Activated T-cell treated with anti-CD3 and anti-CD28 coated beads, Interleukin-2, amount 50 U/mL, for 4 hours (primary cell): Measurements from ENCODE around the gene CYP2S1. TPM values are rescaled to one million over a fixed set of nuclear protein-coding genes. Genes with fewer than 3 reads are reported as not detected.
"Not testable (repeated sequence)": the region's sequence is repeated elsewhere in the genome, so short reads cannot be mapped to it uniquely, and the experiment has no call there.

Experiments used
- ATAC-seq, 2 donors: fragments of 200-7000 bp; cut with Tn5 transposase; one replicate each; pipeline ENCODE4 v1.10.0; 2021
- DNase-seq: peaks from one replicate; pipeline ENCODE4 v3.0.0-alpha.2; 2020
- H3K27me3 Mint-ChIP-seq: one replicate; pipeline ENCODE4 v1.8.0; 2021; ENCODE audit warnings: low read depth, mixed read lengths
- H3K36me3 Mint-ChIP-seq: one replicate; pipeline ENCODE4 v1.8.0; 2022; ENCODE audit warnings: mixed read lengths; ENCODE audit not compliant: insufficient read depth
- H3K4me1 Mint-ChIP-seq: one replicate; pipeline ENCODE4 v1.8.0; 2021; ENCODE audit warnings: low read depth, mixed read lengths
- H3K4me3 Mint-ChIP-seq: one replicate; pipeline ENCODE4 v1.8.0; 2021; ENCODE audit warnings: mild to moderate bottlenecking, moderate library complexity, mixed read lengths
- H3K9me3 Mint-ChIP-seq: one replicate; pipeline ENCODE4 v1.8.0; 2021; ENCODE audit warnings: mixed read lengths
- total RNA-seq, 3 donors: library from RNA; stranded (reverse); gene quantifications; one replicate each; pipeline ENCODE4 v1.2.1, GENCODE V29; 2021

CYP2S1 gene, protein sequence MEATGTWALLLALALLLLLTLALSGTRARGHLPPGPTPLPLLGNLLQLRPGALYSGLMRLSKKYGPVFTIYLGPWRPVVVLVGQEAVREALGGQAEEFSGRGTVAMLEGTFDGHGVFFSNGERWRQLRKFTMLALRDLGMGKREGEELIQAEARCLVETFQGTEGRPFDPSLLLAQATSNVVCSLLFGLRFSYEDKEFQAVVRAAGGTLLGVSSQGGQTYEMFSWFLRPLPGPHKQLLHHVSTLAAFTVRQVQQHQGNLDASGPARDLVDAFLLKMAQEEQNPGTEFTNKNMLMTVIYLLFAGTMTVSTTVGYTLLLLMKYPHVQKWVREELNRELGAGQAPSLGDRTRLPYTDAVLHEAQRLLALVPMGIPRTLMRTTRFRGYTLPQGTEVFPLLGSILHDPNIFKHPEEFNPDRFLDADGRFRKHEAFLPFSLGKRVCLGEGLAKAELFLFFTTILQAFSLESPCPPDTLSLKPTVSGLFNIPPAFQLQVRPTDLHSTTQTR
- under 1 TPM; 0.24 to 0.30 (median 0.27) TPM for total RNA-seq

GRCh38 chr19:41192574-41193429 is at the start of gene CYP2S1:
CYP2S1 (plus strand) TSS chr19:41193219; CDS start chr19:41193265, 46 bp downstream.
- peaks cover 57% of the 10 kb centered on the region for H3K27me3 Mint-ChIP-seq
- H3K9me3 Mint-ChIP-seq: no peaks in the 10 kb centered on the region
- DNase-seq (no peak), ATAC-seq (peak; percentile 68 to 82)
- H3K4me3 Mint-ChIP-seq: no peak within 1 kb of the TSS
- peaks cover 11% of the 10 kb centered on the region for H3K4me1 Mint-ChIP-seq
- no peaks in the 10 kb centered on the region for H3K36me3 Mint-ChIP-seq

GRCh38 chr19:41144403-41144802 is 48.6 kb upstream of the CYP2S1 start:
- DNase-seq: peak; percentile 87
- H3K27me3 Mint-ChIP-seq: peaks cover 18% of the 10 kb centered on the region
- peaks cover 2% of the 10 kb centered on the region for H3K4me1 Mint-ChIP-seq
- H3K4me3 Mint-ChIP-seq: no peak overlapping the region
- peak; percentile 86 to 94 for ATAC-seq
- H3K9me3 Mint-ChIP-seq: no peaks in the 10 kb centered on the region
- H3K36me3 Mint-ChIP-seq: no peaks in the 10 kb centered on the region

- Mint-ChIP-seq H3K9me3 (no peaks in the 10 kb centered on the region), H3K36me3 (no peaks in the 10 kb centered on the region), H3K27me3 (peaks cover 21% of the 10 kb centered on the region), H3K4me1 (no peaks in the 10 kb centered on the region), H3K4me3 (no peak overlapping the region)
- no peak for ATAC-seq
- DNase-seq: no peak
Observed at GRCh38 chr19:41149831-41150230, 43.2 kb upstream of the CYP2S1 start.

- H3K36me3 Mint-ChIP-seq, H3K9me3 Mint-ChIP-seq, DNase-seq, H3K4me1 Mint-ChIP-seq, ATAC-seq, H3K4me3 Mint-ChIP-seq: not testable (repeated sequence)
- peaks cover 14% of the 10 kb centered on the region for H3K27me3 Mint-ChIP-seq
Observed at GRCh38 chr19:41150986-41151385, 42.0 kb upstream of the CYP2S1 start.

GRCh38 chr19:41154060-41154459 is 39.0 kb upstream of the CYP2S1 start:
- Mint-ChIP-seq H3K27me3 (peaks cover 4% of the 10 kb centered on the region), H3K4me1 (no peaks in the 10 kb centered on the region), H3K4me3 (no peak overlapping the region), H3K9me3 (no peaks in the 10 kb centered on the region), H3K36me3 (no peaks in the 10 kb centered on the region)
- ATAC-seq (no peak), DNase-seq (no peak)

DNA sequence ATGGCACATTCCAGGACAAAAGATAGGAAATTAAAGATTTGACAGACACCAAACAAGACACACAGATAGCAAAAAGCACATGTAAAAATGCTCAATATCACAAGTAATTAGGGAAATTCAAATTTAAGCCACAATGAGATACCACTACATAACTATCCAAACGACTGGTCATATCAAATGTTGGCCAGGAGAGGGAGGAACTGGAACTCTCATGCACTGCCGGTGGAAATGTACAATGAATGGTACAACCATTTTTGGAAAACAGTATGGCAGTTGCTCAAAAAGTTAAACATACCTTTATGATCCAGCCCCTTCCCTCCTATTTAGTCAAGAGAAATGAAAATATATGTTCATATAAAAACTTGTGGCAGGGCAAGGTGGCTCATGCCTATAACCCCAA is 36.8 kb upstream of the CYP2S1 start:
- Mint-ChIP-seq H3K27me3 (no peaks in the 10 kb centered on the region), H3K4me3 (no peak overlapping the region), H3K36me3 (no peaks in the 10 kb centered on the region), H3K9me3 (no peaks in the 10 kb centered on the region), H3K4me1 (no peaks in the 10 kb centered on the region)
- DNase-seq: no peak
- no peak for ATAC-seq

DNA sequence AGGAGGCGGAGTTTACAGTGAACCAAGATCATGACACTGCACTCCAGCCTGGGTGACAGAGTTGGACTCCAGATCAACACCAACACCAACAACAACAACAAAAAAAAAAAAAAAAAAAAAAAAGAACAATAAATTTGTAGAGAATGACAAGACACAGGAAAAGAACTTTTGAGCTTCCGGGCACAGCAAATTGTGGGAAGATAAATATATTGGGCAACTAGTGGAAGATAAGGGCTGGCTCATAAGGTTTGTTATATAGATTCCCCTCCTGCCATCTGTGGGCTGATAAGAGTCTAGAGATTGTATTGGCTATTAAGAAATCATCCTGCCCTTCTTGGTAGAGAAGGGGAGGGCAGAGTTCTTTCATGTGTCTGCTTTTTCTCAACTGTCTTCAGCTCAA is 33.1 kb upstream of the CYP2S1 start:
- Mint-ChIP-seq H3K4me1 (no peaks in the 10 kb centered on the region), H3K9me3 (no peaks in the 10 kb centered on the region), H3K36me3 (no peaks in the 10 kb centered on the region), H3K27me3 (no peaks in the 10 kb centered on the region), H3K4me3 (no peak overlapping the region)
- DNase-seq (no peak), ATAC-seq (no peak)

DNA sequence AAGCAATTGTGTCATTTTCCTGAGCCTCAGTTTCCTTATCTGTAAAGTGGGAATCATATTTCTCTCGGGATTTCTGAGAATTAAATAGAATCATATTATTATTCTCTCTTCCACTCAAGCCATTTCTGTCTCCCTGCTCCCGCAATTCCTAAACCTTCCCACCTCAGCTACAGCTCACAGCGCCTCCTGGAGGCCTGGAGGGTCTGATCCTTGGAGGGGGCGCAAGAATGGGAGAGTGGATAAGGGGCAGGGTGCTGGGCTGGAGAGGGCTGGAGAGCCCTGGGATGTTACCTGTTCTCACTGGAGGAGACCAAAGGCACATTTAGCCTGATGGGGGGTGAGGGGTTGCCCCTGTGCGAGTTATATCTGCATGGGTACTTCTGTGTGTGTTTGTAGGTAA is 31.1 kb upstream of the CYP2S1 start:
- Mint-ChIP-seq H3K9me3 (no peaks in the 10 kb centered on the region), H3K4me3 (no peak overlapping the region), H3K27me3 (no peaks in the 10 kb centered on the region), H3K4me1 (no peaks in the 10 kb centered on the region), H3K36me3 (no peaks in the 10 kb centered on the region)
- no peak for DNase-seq
- no peak for ATAC-seq

DNA sequence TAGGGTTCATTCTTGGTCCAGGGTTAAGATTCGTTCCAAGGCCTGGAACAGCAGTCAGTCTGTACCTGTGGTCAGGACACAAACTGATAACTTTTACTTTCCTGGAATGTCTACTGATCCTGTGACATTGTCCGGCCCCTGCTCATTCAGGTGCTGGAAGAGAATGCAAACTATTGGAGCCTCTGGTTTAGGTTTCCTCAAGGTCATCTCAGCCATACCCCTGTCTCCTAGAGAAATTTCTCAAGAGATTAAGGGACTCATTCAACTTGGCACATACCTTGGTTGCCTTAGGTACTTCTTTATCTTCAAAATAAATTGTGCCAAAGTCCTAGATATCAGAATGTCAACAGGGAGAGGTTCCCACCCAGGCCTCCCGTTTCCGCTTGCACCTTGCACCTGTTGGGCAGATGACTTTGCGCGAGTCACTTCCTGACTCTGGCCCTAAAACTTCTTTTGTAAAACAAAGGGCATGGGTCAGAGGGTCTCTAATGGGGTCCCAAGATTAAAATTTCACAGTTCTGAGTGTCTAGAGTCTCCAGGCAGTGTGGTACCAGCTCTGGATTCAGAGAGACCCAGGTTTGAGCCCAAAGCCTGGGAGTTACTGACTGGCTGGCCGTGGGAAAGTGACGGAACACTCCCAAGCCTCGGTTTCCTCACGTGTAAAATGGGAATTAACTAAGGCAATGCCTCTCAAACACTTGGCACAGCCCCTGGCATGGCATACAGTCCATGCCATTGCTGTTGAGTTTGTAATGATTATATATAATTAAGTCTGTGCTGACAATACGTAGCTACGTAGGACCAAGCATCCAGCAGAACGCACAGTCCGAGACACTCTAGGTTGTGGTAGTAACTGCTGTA is 25.8 kb upstream of the CYP2S1 start:
- DNase-seq: no peak
- Mint-ChIP-seq H3K4me1 (no peaks in the 10 kb centered on the region), H3K36me3 (no peaks in the 10 kb centered on the region), H3K27me3 (no peaks in the 10 kb centered on the region), H3K9me3 (no peaks in the 10 kb centered on the region), H3K4me3 (no peak overlapping the region)
- no peak for ATAC-seq

DNA sequence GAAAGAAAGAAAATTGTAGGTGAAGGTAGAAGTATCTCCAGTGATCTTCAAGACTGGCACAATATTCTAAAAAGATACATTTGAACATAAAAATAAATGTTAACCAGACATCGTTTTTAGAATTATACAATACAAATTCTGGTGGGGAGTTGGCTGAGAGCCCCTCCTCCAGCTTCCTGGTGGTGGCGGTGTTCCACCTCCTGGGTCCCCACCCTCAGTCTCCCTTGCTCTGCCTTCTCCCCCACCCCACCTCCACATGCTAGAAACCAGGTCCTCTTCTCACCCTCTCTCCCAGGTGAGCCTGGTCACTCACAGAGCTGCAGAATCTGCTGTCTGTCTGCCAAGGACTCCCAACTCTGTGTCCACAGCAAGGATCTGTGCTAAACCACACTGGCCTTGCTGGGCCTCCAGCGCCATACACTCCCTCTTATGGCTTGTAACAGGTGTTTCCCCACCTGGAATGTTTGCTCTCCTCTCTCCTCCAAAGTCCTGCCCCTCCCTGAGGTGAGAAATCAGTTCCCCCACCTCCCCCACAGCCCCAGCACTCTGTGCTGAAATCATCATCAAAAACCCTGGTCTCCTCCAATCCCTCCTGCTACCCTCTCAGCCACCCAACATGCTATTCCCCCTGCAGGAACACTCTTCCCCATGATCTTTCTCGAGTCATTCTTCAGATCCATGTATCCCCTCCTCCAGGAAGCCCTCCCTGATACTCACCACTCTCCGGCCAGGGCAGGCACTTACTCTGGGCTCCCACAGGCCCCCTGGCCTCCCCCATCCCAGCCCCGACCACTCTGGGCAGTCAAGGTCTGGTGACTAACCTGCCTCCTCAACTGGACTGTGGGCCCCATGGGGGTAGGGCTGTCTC is 20.5 kb upstream of the CYP2S1 start:
- Mint-ChIP-seq H3K4me3 (no peak overlapping the region), H3K4me1 (peaks cover 9% of the 10 kb centered on the region), H3K9me3 (no peaks in the 10 kb centered on the region), H3K36me3 (no peaks in the 10 kb centered on the region), H3K27me3 (no peaks in the 10 kb centered on the region)
- ATAC-seq (no peak), DNase-seq (no peak)

DNA sequence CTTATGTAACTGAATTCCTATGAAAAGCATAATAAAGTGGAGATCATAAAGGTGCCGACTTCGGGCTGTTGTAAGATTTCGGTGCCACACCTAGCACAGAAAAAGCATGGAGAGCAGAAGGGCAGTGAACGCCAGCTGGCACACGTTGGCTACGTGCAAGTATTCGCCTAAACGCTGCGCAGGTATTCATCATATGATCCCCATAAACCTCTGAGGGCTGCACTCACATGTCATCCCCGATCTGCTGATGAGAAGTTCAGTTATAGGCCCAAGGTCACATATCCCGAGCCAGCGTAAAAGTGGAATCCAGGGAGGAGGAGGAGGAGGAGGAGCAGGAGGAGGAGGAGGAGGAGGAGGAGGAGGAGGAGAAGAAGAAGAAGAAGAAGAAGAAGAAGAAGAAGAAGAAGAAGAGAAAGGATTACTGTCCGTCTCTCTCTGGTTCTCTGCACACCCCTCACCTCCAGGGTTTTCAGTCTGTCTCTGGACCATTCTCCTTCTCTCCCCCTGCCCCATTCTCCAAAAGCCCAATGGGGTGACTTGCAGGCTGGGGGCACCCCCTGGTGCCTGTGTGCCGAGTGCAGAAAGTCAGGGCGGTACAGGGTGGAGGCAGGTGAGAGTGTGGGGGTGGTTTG is 18.6 kb upstream of the CYP2S1 start:
- H3K27me3 Mint-ChIP-seq: no peaks in the 10 kb centered on the region
- no peak for DNase-seq
- H3K4me1 Mint-ChIP-seq: peaks cover 9% of the 10 kb centered on the region
- no peak for ATAC-seq
- H3K4me3 Mint-ChIP-seq: no peak overlapping the region
- no peaks in the 10 kb centered on the region for H3K9me3 Mint-ChIP-seq
- no peaks in the 10 kb centered on the region for H3K36me3 Mint-ChIP-seq

DNA sequence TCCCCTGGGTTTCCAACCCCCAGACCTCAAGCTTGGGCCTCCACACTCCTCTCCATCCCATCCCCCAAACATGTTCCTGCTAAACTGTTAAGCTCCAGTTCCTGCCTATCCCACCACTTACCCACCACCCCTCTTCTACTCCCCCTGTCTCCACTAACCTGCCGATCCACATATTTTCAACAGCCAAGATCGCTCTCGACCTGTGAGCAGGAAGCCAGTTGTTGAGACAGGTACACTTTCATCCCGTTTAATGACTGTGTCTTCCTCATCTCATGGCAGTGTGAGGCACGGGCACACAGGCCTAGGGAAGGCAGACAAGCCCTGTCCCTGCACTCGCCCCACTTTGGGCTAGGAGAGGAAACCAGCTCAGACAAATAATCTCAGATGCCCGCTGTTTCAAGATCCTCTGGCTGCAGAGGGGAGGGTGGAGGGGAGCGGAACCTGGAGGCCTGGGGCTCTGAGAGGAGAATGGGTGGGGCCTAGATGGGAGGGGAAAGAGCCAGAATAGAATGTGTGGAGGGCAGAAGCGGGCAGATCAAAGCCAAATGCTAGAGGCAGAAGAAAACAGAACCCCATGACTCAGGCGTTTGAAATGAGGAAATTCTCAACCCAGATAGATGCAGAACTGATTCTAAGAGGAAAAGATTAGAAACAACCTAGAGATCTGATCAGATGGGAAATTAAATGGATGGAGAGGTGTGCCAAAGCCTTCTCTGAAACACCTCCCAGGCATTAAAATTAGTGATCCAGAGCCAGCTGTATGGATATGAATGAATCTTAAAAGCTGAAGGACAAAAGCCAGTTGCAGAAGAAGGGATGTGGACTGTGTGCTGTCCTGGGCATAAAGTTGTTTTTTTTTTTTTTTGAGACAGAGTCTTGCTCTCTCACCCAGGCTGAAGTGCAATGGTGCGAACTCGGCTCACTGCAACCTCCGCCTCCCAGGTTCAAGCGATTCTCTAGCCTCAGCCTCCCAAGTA is 16.9 kb upstream of the CYP2S1 start:
- no peaks in the 10 kb centered on the region for H3K9me3 Mint-ChIP-seq
- H3K4me1 Mint-ChIP-seq: peaks cover 9% of the 10 kb centered on the region
- no peak overlapping the region for H3K4me3 Mint-ChIP-seq
- DNase-seq (peak; percentile 8), ATAC-seq (peak; percentile 89 to 95)
- no peaks in the 10 kb centered on the region for H3K36me3 Mint-ChIP-seq
- H3K27me3 Mint-ChIP-seq: no peaks in the 10 kb centered on the region
